ENCODE measurements around the gene STAC2.

STAC2 gene

DNA sequence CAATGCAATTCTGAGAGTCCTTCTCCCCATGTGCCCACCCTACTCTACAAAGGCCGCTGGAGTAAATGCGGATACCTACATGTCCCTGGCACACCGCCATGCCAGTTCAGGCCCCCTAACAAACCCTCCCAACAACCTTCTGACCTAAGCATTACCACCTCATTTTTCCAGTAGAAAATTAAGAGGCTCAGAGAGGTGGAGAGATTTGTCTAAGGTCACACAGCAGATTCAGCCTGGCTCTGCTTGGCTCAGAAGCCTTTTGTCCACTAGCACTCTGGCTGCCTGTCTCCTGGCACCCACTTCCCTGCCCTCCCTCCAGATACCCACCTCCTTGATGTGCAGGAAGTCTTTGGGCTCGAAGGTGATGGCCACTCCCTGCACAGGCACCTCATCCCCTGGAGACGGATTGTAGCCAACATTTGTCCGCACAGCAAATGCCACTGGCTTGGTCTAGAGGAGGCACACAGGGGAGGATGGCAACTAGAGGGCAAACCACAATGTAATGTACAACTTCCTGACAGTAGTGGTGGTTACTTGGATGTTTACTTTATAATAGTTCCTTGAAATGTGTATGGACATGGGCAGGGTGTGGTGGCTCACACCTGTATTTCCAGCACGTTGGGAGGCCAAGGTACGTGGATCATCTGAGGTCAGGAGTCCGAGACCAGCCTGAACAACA, 38.5 kb downstream of the STAC2 start:
- no peak overlapping the region for H4K5ac ChIP-seq (ENCODE audit: low read length)
- no peak overlapping the region for H3K4me2 ChIP-seq (ENCODE audit: low read length)
- no peak overlapping the region for H3K23ac ChIP-seq (ENCODE audit: low read length)
- H2BK120ac ChIP-seq (ENCODE audit: low read depth, low read length): no peak overlapping the region
- no peak overlapping the region for H2BK5ac ChIP-seq (ENCODE audit: low read length)
- no peaks in the 10 kb centered on the region for H3K79me1 ChIP-seq (ENCODE audit: low read length)
- H3K4me3 ChIP-seq (ENCODE audit: low read length): no peak overlapping the region
- no peak overlapping the region for H3K18ac ChIP-seq (ENCODE audit: low read length)
- no CpG with 5 or more reads among the region's 9 CpGs for whole genome bisulfite sequencing (ENCODE audit: extremely low coverage, insufficient coverage, low lambda C conversion rate)
- DNase-seq: no peak
- H2AK5ac ChIP-seq (ENCODE audit: low read length): no peak overlapping the region
- H2BK15ac ChIP-seq (replicated peaks; ENCODE audit: low read depth): no peak overlapping the region
- H4K8ac ChIP-seq (ENCODE audit: low read depth, low read length): no peak overlapping the region
- no peaks in the 10 kb centered on the region for H3K79me2 ChIP-seq (ENCODE audit: control insufficient read depth, insufficient read depth, low read length)
- no peak overlapping the region for H3K9ac ChIP-seq (ENCODE audit: low read length)
- no peak overlapping the region for H3K4ac ChIP-seq (ENCODE audit: low read depth, low read length)
- no peaks in the 10 kb centered on the region for H3K27me3 ChIP-seq (ENCODE audit: insufficient read depth, low read length, poor library complexity)
- H3K4me1 ChIP-seq (ENCODE audit: control insufficient read depth, low read depth, low read length): no peaks in the 10 kb centered on the region
- no peak overlapping the region for H3K56ac ChIP-seq (ENCODE audit: low read length)
- H3K27ac ChIP-seq (ENCODE audit: low read depth, low read length): no peak overlapping the region
- H3K36me3 ChIP-seq (ENCODE audit: control insufficient read depth, insufficient read depth, low read length): peaks cover 6% of the 10 kb centered on the region

DNA sequence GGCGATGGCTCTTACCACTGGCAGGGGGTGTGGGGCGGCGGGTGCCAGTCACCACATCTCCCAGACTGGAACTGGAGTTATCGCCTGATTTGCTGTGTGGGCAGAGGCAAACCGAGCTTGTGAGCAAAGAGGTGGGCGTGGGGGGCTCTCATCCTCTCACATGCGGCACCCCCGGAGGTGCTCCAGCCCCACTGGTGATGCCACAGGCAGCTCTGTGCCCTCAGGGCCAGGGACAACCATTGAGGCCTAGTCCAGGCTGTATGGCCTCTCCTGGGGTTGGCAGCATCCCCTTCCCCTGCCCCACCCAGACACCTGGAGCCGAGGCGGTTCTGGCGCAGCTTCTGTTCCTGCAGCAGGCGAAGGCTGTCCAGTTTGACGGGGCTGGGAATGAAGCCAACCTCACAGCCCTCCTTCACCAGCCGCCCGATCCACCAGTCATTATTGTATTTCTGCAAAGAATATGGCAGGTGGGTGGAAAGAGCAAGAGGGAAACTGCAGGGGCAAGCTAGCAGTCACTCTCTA, 39.2 kb downstream of the STAC2 start:
- no peak overlapping the region for H2BK5ac ChIP-seq (ENCODE audit: low read length)
- no peak overlapping the region for H2AK5ac ChIP-seq (ENCODE audit: low read length)
- WGBS (ENCODE audit: extremely low coverage, insufficient coverage, low lambda C conversion rate): no CpG with 5 or more reads among the region's 15 CpGs
- no peak overlapping the region for H3K4ac ChIP-seq (ENCODE audit: low read depth, low read length)
- H2BK15ac ChIP-seq (replicated peaks; ENCODE audit: low read depth): no peak overlapping the region
- no peak overlapping the region for H2BK120ac ChIP-seq (ENCODE audit: low read depth, low read length)
- H3K79me2 ChIP-seq (ENCODE audit: control insufficient read depth, insufficient read depth, low read length): no peaks in the 10 kb centered on the region
- H3K23ac ChIP-seq (ENCODE audit: low read length): no peak overlapping the region
- no peak overlapping the region for H4K8ac ChIP-seq (ENCODE audit: low read depth, low read length)
- no peak overlapping the region for H3K27ac ChIP-seq (ENCODE audit: low read depth, low read length)
- H3K9ac ChIP-seq (ENCODE audit: low read length): no peak overlapping the region
- H3K36me3 ChIP-seq (ENCODE audit: control insufficient read depth, insufficient read depth, low read length): peaks cover 5% of the 10 kb centered on the region
- no peaks in the 10 kb centered on the region for H3K4me1 ChIP-seq (ENCODE audit: control insufficient read depth, low read depth, low read length)
- no peak overlapping the region for H3K56ac ChIP-seq (ENCODE audit: low read length)
- H3K4me2 ChIP-seq (ENCODE audit: low read length): no peak overlapping the region
- H3K27me3 ChIP-seq (ENCODE audit: insufficient read depth, low read length, poor library complexity): no peaks in the 10 kb centered on the region
- no peaks in the 10 kb centered on the region for H3K79me1 ChIP-seq (ENCODE audit: low read length)
- H3K18ac ChIP-seq (ENCODE audit: low read length): no peak overlapping the region
- no peak for DNase-seq
- no peak overlapping the region for H4K5ac ChIP-seq (ENCODE audit: low read length)
- H3K4me3 ChIP-seq (ENCODE audit: low read length): no peak overlapping the region

DNA sequence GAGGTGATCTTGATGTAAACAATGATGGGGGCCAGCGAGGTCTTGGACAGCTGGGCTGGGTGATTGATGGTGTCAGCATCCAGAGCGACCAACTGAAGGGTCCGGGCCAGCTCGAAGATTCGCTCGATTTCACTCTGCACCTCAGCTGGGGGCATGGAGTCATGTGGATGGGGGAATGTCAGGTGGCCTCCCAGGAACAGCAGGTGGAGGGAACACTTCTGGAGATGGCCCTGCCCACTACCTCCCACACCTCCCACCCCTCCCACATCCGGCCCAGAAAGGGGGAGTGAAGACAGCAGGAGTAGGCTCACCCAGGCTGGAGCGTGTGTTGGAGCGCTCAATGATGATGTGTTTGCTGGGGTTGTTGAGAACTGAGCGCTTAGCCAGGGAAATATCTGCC, 42.0 kb downstream of the STAC2 start:
- Histone ChIP-seq H3K18ac (ENCODE audit: low read length) (no peak overlapping the region), H3K9ac (ENCODE audit: low read length) (no peak overlapping the region), H3K79me2 (ENCODE audit: control insufficient read depth, insufficient read depth, low read length) (no peaks in the 10 kb centered on the region), H2BK5ac (ENCODE audit: low read length) (no peak overlapping the region), H3K4me2 (ENCODE audit: low read length) (no peak overlapping the region), H4K8ac (ENCODE audit: low read depth, low read length) (no peak overlapping the region), H2BK15ac (replicated peaks; ENCODE audit: low read depth) (no peak overlapping the region), H3K27ac (ENCODE audit: low read depth, low read length) (no peak overlapping the region), H3K4ac (ENCODE audit: low read depth, low read length) (no peak overlapping the region), H2BK120ac (ENCODE audit: low read depth, low read length) (no peak overlapping the region), H3K4me1 (ENCODE audit: control insufficient read depth, low read depth, low read length) (no peaks in the 10 kb centered on the region), H3K56ac (ENCODE audit: low read length) (no peak overlapping the region), H2AK5ac (ENCODE audit: low read length) (no peak overlapping the region), H3K79me1 (ENCODE audit: low read length) (no peaks in the 10 kb centered on the region), H3K36me3 (ENCODE audit: control insufficient read depth, insufficient read depth, low read length) (peaks cover 5% of the 10 kb centered on the region), H4K5ac (ENCODE audit: low read length) (no peak overlapping the region), H3K23ac (ENCODE audit: low read length) (no peak overlapping the region), H3K4me3 (ENCODE audit: low read length) (no peak overlapping the region), H3K27me3 (ENCODE audit: insufficient read depth, low read length, poor library complexity) (no peaks in the 10 kb centered on the region)
- no peak for DNase-seq
- no CpG with 5 or more reads among the region's 10 CpGs for WGBS (ENCODE audit: extremely low coverage, insufficient coverage, low lambda C conversion rate)

DNA sequence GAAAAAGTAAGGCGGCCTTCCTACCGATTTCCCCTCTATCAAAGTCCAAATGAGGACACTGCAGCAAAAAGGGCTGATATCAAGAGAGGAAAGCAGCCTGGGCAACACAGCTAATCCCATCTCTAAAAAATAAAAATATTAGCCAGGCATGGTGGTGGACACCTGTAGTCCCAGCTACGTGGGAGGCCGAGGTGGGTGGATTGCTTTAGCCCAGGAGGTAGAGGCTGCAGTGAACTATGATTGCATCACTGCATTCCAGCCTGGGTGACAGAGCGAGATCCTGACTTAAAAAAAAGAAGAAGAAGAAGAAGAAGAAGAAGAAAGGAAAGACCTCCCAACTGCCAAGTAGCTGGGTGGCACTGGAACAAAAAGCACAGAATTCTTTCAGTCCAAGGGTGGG, 42.7 kb downstream of the STAC2 start:
- peaks cover 5% of the 10 kb centered on the region for H3K36me3 ChIP-seq (ENCODE audit: control insufficient read depth, insufficient read depth, low read length)
- H3K4me1 ChIP-seq (ENCODE audit: control insufficient read depth, low read depth, low read length): no peaks in the 10 kb centered on the region
- H3K79me2 ChIP-seq (ENCODE audit: control insufficient read depth, insufficient read depth, low read length): no peaks in the 10 kb centered on the region
- no CpG with 5 or more reads among the region's 5 CpGs for WGBS (ENCODE audit: extremely low coverage, insufficient coverage, low lambda C conversion rate)
- no peak overlapping the region for H3K23ac ChIP-seq (ENCODE audit: low read length)
- H2AK5ac ChIP-seq (ENCODE audit: low read length): no peak overlapping the region
- H3K18ac ChIP-seq (ENCODE audit: low read length): no peak overlapping the region
- no peak overlapping the region for H4K5ac ChIP-seq (ENCODE audit: low read length)
- no peak overlapping the region for H4K8ac ChIP-seq (ENCODE audit: low read depth, low read length)
- H3K27me3 ChIP-seq (ENCODE audit: insufficient read depth, low read length, poor library complexity): no peaks in the 10 kb centered on the region
- no peak overlapping the region for H2BK15ac ChIP-seq (replicated peaks; ENCODE audit: low read depth)
- H3K4me3 ChIP-seq (ENCODE audit: low read length): no peak overlapping the region
- no peak overlapping the region for H2BK5ac ChIP-seq (ENCODE audit: low read length)
- H3K27ac ChIP-seq (ENCODE audit: low read depth, low read length): no peak overlapping the region
- no peaks in the 10 kb centered on the region for H3K79me1 ChIP-seq (ENCODE audit: low read length)
- no peak overlapping the region for H3K4ac ChIP-seq (ENCODE audit: low read depth, low read length)
- no peak overlapping the region for H3K56ac ChIP-seq (ENCODE audit: low read length)
- DNase-seq: no peak
- no peak overlapping the region for H3K9ac ChIP-seq (ENCODE audit: low read length)
- no peak overlapping the region for H2BK120ac ChIP-seq (ENCODE audit: low read depth, low read length)
- no peak overlapping the region for H3K4me2 ChIP-seq (ENCODE audit: low read length)

DNA sequence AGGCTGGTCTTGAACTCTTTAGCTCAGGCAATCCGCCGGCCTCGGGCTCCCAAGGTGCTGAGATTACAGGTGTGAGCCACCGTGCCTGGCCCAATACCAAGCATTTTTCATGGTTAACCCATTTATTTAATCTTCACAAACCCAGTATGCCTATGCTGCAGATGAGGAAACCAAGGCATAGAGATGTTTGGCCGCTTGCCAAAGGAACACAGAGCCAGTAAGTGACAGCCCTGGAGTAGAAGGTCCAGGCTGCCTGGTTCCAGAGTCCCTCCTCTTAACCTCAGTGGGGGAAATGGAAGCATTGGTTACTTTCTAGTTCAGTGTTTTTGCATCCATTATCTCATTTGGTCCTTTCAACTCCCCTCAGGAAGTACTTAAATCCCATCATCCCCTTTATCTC, 44.4 kb downstream of the STAC2 start:
- H3K36me3 ChIP-seq (ENCODE audit: control insufficient read depth, insufficient read depth, low read length): peaks cover 2% of the 10 kb centered on the region

DNA sequence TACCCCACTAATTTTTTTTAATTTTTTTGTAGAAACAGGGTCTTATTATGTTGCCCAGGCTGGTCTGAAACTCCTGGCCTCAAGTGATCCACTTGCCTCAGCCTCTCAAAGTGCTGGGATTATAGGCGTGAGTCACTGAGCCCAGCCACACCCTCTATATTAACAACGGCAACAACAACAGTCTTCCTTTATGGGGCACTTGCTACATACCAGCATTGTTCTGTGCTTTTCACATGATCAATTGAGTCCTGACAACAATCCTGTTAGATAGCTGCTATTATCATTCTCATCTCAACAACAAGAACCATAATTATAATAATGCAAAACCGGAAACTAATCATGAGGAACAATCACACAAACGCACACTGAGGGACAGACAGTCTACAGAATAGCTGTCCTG, 47.2 kb downstream of the STAC2 start:
- Histone ChIP-seq H4K5ac (ENCODE audit: low read length) (no peak overlapping the region), H3K27ac (ENCODE audit: low read depth, low read length) (no peak overlapping the region)
- no CpG with 5 or more reads among the region's 4 CpGs for WGBS (ENCODE audit: extremely low coverage, insufficient coverage, low lambda C conversion rate)

More for the DNA sequence above, 44.4 kb downstream of the STAC2 start:
- H3K79me2 ChIP-seq (ENCODE audit: control insufficient read depth, insufficient read depth, low read length): no peaks in the 10 kb centered on the region
- no peak overlapping the region for H2BK120ac ChIP-seq (ENCODE audit: low read depth, low read length)
- H4K5ac ChIP-seq (ENCODE audit: low read length): no peak overlapping the region
- H2AK5ac ChIP-seq (ENCODE audit: low read length): no peak overlapping the region
- no CpG with 5 or more reads among the region's 5 CpGs for WGBS (ENCODE audit: extremely low coverage, insufficient coverage, low lambda C conversion rate)
- no peak overlapping the region for H2BK15ac ChIP-seq (replicated peaks; ENCODE audit: low read depth)
- H3K4me2 ChIP-seq (ENCODE audit: low read length): no peak overlapping the region
- no peaks in the 10 kb centered on the region for H3K4me1 ChIP-seq (ENCODE audit: control insufficient read depth, low read depth, low read length)
- H3K27ac ChIP-seq (ENCODE audit: low read depth, low read length): no peak overlapping the region
- H3K4me3 ChIP-seq (ENCODE audit: low read length): no peak overlapping the region
- no peak overlapping the region for H3K18ac ChIP-seq (ENCODE audit: low read length)
- no peak overlapping the region for H4K8ac ChIP-seq (ENCODE audit: low read depth, low read length)
- DNase-seq: no peak
- no peaks in the 10 kb centered on the region for H3K27me3 ChIP-seq (ENCODE audit: insufficient read depth, low read length, poor library complexity)
- no peak overlapping the region for H3K9ac ChIP-seq (ENCODE audit: low read length)
- no peaks in the 10 kb centered on the region for H3K79me1 ChIP-seq (ENCODE audit: low read length)
- H2BK5ac ChIP-seq (ENCODE audit: low read length): no peak overlapping the region
- H3K23ac ChIP-seq (ENCODE audit: low read length): no peak overlapping the region
- H3K56ac ChIP-seq (ENCODE audit: low read length): no peak overlapping the region
- no peak overlapping the region for H3K4ac ChIP-seq (ENCODE audit: low read depth, low read length)

More for the DNA sequence above, 47.2 kb downstream of the STAC2 start:
- no peak overlapping the region for H3K4ac ChIP-seq (ENCODE audit: low read depth, low read length)
- no peaks in the 10 kb centered on the region for H3K79me2 ChIP-seq (ENCODE audit: control insufficient read depth, insufficient read depth, low read length)
- H2BK15ac ChIP-seq (replicated peaks; ENCODE audit: low read depth): no peak overlapping the region
- H2BK120ac ChIP-seq (ENCODE audit: low read depth, low read length): no peak overlapping the region
- peaks cover 1% of the 10 kb centered on the region for H3K36me3 ChIP-seq (ENCODE audit: control insufficient read depth, insufficient read depth, low read length)
- H3K4me1 ChIP-seq (ENCODE audit: control insufficient read depth, low read depth, low read length): no peaks in the 10 kb centered on the region
- H2BK5ac ChIP-seq (ENCODE audit: low read length): no peak overlapping the region
- no peak overlapping the region for H3K23ac ChIP-seq (ENCODE audit: low read length)
- DNase-seq: no peak
- no peaks in the 10 kb centered on the region for H3K79me1 ChIP-seq (ENCODE audit: low read length)
- no peak overlapping the region for H3K18ac ChIP-seq (ENCODE audit: low read length)
- no peak overlapping the region for H3K4me2 ChIP-seq (ENCODE audit: low read length)
- no peaks in the 10 kb centered on the region for H3K27me3 ChIP-seq (ENCODE audit: insufficient read depth, low read length, poor library complexity)
- H2AK5ac ChIP-seq (ENCODE audit: low read length): no peak overlapping the region
- no peak overlapping the region for H3K4me3 ChIP-seq (ENCODE audit: low read length)
- no peak overlapping the region for H4K8ac ChIP-seq (ENCODE audit: low read depth, low read length)
- H3K9ac ChIP-seq (ENCODE audit: low read length): no peak overlapping the region
- no peak overlapping the region for H3K56ac ChIP-seq (ENCODE audit: low read length)
